ENCODE results near the gene MVB12B.

DNA sequence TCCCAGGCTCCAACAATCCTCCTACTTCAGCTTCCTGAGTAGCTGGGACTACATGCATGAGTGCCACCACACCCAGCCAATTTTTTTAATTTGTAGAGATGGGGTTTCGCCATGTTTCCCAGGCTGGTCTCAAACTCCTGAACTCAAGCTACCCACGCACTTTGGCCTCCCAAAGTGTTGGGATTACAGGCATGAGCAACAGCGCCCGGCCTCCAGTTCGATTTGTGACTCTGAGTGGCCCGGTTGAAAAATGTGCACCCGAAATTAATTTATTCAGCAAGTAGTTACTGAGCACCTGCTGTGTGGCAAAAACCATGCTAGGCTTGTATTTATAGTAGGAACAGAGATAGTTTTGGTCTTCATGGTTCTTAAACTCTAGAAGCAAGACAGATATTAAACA, 58.3 kb downstream of the MVB12B start:
- TF ChIP-seq, protein P1, sequence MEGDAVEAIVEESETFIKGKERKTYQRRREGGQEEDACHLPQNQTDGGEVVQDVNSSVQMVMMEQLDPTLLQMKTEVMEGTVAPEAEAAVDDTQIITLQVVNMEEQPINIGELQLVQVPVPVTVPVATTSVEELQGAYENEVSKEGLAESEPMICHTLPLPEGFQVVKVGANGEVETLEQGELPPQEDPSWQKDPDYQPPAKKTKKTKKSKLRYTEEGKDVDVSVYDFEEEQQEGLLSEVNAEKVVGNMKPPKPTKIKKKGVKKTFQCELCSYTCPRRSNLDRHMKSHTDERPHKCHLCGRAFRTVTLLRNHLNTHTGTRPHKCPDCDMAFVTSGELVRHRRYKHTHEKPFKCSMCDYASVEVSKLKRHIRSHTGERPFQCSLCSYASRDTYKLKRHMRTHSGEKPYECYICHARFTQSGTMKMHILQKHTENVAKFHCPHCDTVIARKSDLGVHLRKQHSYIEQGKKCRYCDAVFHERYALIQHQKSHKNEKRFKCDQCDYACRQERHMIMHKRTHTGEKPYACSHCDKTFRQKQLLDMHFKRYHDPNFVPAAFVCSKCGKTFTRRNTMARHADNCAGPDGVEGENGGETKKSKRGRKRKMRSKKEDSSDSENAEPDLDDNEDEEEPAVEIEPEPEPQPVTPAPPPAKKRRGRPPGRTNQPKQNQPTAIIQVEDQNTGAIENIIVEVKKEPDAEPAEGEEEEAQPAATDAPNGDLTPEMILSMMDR (IDR thresholded peaks at IDR 0.05) = no peak
- TF ChIP-seq POLR2AphosphoS5 (IDR thresholded peaks at IDR 0.05; ENCODE audit: low read depth, low read length) = no peak
- TF ChIP-seq, protein P2, sequence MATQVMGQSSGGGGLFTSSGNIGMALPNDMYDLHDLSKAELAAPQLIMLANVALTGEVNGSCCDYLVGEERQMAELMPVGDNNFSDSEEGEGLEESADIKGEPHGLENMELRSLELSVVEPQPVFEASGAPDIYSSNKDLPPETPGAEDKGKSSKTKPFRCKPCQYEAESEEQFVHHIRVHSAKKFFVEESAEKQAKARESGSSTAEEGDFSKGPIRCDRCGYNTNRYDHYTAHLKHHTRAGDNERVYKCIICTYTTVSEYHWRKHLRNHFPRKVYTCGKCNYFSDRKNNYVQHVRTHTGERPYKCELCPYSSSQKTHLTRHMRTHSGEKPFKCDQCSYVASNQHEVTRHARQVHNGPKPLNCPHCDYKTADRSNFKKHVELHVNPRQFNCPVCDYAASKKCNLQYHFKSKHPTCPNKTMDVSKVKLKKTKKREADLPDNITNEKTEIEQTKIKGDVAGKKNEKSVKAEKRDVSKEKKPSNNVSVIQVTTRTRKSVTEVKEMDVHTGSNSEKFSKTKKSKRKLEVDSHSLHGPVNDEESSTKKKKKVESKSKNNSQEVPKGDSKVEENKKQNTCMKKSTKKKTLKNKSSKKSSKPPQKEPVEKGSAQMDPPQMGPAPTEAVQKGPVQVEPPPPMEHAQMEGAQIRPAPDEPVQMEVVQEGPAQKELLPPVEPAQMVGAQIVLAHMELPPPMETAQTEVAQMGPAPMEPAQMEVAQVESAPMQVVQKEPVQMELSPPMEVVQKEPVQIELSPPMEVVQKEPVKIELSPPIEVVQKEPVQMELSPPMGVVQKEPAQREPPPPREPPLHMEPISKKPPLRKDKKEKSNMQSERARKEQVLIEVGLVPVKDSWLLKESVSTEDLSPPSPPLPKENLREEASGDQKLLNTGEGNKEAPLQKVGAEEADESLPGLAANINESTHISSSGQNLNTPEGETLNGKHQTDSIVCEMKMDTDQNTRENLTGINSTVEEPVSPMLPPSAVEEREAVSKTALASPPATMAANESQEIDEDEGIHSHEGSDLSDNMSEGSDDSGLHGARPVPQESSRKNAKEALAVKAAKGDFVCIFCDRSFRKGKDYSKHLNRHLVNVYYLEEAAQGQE (IDR thresholded peaks at IDR 0.05; ENCODE audit: insufficient read depth in 1 of 2, low read depth in 2 of 2, low read length in 1 of 2) = no peak
- TF ChIP-seq SIN3A (IDR thresholded peaks at IDR 0.05; ENCODE audit: borderline replicate concordance, insufficient read depth, low read depth, low read length) = no peak
- no peak for TF ChIP-seq TCF7L2 (IDR thresholded peaks at IDR 0.05; ENCODE audit: low read depth, low read length)
